Stimulated activated naive CD4-positive, alpha-beta T cell (primary cell): ENCODE results near the gene HTRA3.

ENCODE experiments used
- DNase-seq, 6 experiments: peaks; one replicate each; lab custom pipeline; 2025; lab: John Stamatoyannopoulos, UW

The HTRA3 gene

DNA sequence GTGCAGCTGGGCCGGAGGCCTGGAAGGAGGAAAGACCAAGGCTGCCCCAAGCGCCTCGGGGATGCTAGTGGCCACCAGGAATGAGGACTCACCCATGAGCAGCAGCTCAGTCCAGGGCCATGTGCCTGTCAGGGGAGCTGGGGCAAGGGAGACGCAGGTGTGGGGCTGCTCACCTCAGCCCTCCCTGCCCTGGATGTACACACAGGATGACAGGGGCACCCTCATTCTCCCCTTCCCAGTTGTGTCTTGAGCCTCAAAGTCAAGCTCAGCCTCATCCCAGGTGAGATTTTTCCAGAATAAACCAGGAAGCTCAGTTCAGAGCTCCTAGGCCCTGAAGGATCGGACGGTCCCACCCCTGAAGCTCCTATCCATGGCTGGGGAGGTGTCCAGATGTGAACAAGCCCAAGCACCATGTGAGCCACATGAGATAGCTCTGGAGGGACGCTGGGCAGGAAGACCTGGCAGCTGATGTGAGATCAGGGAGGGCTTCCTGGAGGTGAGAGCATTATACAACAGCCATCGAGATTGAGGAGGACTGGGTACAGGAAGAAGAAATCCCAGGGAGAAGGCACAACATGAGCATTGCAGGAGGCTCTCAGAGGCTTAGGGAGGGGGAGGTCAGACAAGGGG lies 23.0 kb downstream of the HTRA3 start:
- DNase-seq: no peak

DNA sequence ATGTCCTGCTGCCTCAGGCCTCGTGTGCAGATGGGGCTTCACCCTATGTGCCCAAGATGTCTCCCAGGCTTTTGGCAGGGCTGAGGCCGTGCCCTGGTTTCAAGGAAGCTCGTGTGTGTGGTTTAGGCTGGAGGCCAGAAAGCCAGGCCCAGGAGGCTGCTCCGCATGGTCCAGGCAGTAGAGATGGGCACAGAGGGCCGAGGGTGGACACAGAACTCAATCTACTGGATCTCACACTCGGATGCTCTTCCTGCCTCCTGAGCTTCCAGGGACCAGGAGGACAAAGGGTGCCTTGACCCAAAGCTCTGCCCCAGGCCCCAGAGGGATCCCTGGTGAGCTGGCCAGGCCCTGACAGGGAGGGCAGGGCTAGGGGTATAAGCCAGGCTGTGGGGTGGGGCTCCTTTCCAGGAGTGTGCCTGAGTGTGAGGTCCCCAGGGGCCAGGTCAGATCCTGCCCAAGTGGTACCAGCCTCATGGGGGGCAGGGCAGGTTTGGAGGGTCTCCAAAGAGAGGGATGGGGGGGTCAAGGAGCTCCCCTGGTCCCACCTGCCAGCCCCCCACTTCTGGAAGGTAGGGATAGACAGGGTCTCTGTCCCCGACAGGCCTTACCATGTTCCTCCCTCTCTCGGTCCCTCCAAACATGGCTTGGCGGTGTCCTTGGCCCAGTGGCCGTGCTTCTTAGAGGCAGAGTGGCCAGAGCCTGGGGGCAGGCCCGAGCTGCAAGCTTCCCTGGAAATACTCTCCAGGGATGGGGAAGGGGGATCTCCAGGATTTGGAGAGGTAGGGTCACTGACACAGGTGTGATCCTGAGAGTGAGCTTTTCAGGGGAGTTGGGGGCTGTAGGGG lies 23.8 kb downstream of the HTRA3 start:
- no peak for DNase-seq

DNA sequence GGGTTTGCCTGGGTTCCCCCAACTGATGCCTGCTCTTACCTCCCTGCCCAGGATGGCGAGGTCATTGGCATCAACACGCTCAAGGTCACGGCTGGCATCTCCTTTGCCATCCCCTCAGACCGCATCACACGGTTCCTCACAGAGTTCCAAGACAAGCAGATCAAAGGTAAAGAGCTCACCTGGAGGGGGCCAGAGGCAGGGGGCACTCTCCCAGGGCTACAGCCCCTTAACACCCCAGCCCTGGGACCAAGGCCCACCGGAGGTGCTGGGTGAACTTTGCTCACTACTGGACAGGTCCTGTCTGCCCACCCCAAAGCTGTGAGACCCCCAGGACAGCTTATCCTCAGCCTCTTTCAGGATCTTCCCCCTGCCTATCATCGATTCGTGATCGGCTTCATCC lies 24.5 kb downstream of the HTRA3 start:
- no peak for DNase-seq

DNA sequence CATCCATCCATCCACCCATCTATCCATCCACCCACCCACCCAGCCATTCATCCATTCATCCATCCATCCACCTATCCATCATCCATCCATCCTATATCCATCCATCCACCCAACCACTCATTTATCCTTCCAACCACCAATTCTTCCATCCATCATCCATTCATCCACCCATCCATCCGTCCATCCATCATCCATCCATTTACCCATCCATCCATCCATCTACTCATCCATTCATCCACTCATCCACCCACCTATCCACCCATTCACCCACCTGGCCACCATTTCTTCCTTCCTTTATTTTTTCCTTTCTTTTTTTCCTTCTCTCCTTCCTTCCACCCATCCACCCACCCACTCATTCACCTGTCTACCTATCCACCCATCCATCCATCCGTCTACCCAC lies 25.2 kb downstream of the HTRA3 start:
- DNase-seq: no peak

DNA sequence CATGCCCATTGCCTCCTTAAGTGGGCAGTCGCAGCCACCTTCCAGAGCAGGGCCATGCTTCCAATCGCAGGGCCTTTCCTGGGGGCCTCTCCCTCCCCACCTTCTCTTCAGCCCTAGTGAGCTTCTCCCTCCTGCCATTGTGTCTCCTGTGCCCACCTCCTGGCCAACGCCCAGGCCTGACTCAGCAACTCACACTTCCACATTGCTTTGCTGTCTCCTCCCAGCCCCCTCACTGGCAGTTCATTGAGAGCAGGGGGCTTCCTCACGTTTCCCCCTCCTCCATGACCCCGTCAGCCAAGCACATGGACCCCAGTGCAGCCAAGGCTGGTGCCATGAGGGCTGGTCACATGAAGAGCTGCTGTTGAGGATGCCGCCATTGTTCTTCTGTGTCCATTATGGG lies 25.9 kb downstream of the HTRA3 start:
- no peak for DNase-seq

DNA sequence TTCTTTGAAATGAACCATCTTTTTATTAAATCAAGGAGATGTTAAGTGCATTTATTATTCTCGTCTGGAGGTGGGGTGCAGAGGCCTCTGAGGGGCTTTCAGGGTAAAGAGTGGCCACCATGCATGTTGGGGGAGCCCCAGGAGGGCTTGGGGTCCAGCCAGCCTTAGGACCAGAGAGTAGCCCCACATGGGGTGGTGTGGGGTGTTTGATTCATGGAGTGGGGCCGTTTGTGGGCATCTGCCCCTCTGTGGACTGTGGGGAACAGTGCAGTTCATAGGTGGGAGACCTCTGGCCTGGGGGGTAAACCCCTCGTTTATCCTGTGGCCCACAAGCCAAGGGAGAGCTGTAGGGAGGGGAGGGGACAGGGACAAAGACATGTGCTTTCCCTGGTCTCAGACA lies 26.9 kb downstream of the HTRA3 start:
- DNase-seq: no peak

DNA sequence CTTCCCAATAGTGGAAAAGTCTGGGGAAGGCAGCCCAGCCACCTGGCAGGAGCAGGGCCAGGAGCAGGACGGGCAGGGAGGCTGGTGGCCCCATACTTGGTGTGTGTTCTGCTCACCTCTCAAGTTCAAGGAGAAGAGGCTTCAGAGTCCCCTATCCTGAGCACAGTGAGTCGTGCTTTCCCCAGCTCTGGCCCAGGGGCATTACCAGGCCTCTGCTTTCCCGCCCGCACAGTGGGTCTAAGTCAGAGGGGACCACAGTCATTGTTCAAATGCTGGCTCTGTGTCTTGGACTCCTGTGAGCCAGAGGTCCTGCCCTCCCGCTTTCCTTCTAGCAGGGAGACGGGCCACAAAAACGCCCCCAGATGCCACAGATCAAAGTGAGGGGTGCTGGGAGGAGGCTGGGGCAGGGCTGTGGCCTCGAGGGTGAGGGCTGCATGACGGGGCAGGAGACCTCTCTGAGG lies 27.6 kb downstream of the HTRA3 start:
- no peak for DNase-seq

DNA sequence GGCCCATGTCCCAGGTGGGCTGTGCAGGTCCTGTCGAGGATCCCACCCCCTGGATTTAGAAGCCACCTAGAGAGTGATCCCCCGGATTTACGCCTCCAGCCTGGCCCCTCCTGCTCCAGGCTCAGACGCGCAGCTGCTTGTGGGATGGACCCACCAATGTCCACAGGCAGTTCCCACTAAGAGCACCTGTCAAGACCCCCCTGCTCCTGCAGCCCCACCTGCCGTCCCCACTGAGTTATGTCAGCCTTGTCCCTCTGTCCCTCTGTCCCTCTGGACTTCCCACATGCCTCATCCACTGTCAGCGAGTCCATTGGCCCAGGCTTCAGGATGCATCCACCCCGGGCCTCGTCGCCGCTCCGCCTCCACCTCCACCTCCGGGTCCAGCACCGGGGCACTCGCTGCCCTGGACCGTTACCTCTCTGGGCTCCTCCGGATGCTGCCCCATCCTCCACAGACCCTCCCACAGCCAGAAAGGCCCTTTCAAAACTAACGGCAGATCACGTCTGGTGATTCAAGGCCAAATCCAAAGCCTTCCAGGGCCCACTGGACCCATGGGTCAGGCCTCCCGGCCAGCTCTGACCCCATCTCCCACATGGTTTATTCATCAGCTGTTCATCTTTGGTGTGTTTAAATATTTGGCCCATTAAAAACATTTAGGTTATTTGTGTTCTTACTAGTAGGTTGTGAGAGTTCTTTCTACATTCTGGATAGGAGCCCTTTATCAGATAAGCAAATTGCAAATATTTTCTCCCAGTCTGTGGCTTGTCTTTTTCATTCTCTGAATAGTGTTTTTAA lies 28.3 kb downstream of the HTRA3 start:
- DNase-seq: no peak

DNA sequence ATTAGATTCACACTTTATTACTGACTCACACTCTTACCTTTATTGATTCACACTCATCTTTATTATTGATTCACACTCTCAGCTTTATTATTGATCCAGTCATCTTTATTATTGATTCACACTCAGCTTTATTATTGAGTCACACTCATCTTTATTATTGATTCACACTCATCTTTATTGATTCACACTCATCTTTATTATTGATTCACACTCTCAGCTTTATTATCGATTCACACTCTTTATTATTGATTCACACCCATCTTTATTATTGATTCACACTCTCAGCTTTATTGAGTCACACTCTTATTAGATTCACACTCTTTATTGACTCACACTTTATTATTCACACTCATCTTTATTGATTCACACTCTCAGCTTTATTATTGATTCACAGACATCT lies 31.3 kb downstream of the HTRA3 start:
- no peak for DNase-seq

DNA sequence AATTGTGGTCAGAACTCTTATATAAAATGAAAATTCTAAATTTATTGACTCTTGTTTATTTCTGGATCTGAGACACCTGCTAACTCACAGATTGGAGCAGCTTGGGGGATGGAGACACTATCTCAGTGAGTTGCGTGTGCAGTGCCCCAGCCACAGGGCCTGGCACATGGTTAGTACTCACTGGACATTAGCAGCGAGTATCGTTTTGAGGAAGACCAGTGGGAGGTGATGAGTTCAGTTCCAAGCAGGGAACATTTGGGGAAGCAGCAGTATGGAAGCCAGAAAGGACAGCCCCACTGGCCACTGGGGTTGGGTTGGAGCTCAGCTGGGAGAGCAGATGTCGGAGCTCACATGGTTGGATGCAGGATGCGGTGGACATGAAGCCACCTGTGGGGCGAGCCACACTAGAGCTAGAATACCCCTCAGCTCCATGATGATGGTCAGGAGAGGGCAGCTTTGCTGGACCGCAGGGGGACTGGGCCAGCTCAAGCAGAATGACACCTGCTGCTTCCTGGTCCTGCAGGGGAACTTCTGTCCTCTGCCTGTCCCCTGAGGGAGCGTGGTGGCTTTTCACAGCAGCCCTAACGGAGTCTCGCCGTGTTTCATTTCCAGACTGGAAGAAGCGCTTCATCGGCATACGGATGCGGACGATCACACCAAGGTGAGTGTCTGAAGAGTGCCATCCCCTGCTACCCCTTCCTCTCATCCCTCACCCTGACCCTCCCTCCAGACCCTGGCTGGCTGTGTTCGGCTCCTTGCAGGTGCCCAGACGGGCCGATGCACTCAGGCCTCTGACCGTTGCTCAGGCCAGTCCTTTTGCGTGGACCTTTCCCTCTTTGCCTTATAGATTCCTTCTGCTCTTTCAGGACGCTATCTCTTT lies 32.5 kb downstream of the HTRA3 start:
- no peak for DNase-seq

DNA sequence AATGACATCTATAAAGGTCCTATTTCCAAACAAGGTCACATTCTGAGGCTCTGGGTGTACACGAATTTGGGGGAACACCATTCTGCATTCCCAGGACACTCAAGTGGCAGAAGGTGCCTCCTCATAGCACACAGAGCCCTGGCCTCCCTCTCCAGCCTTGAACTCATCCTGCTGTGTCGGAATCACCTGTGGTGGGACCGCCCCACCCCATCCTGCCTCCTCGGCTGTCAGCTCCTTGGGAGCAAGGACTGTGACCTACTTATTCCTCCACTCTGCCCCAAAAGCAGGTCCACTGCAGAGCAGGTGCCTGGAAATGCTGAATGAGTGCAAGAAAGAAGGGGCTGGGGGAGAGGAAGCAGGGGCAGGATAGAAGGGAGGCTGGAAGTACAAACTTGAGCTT lies 33.5 kb downstream of the HTRA3 start:
- no peak for DNase-seq

DNA sequence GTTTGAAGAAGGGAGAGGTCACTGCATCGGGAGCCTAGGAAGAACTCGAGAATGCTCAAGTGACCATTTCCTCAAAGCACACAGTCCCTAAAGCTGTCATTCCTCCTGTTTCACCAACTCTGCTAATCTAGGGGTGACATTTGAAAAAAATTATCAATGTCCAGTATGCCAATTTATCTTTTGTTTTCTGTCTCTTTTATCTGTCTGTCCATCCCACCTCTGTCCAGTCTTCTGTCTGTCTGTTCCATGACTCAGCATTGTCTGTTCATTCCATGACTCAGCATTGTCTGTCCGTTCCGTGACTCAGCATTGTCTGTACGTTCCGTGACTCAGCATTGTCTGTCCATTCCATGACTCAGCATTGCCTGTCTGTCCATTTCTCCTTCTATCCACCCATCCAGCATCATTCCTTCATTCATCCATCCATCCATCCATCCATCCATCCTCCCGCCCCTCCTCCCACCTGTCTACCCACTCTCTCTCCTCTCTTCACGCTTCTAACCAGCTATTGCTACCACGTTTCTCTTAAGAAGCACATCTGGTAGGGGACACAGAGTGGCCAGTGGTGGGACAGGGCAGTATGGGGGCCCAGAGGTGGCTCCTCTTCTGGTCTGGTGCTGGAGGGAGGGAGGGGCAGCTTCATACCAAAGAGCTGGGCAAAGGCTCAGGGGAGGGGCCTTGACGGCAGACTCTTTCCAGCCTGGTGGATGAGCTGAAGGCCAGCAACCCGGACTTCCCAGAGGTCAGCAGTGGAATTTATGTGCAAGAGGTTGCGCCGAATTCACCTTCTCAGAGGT lies 34.1 kb downstream of the HTRA3 start:
- no peak for DNase-seq

DNA sequence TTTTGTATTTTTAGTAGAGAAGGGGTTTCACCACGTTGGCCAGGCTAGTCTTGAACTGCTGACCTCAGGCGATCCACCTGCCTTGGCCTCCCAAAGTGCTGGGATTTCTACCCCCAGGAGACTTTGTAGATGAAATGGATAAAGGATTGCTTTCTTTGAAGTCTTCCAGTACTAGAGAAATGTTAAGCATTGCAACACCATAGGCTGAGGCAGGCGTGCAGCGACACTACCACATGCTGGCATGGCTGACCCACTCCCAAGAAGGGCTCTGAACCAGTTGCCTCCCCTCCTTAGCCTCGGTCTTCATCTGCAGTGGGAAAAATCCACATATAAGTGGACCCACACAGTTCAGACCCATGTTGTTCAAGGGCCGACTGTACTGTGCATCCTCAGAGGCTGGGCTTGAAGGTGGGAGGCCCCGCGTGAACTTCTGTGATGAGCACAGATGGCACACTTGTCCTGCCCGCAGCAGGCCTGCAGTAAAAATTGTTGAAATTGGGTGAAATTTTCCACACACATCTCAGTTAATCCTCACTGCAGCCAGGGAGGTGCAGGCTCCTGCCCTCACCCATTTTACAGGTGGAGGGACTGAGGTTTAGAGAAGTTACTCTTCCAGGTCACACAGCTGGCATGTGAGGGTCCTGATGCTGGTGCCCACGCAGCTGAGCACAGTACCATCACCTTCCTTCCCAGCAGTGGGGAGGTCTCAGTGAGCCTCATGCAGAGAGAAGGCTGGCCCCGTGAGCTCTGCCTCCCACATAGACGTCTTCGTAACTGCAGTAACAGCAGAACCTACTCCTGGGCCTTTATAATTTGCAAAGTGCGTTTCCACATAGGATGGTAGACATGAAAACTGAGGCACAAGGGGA lies 35.5 kb downstream of the HTRA3 start:
- no peak for DNase-seq

DNA sequence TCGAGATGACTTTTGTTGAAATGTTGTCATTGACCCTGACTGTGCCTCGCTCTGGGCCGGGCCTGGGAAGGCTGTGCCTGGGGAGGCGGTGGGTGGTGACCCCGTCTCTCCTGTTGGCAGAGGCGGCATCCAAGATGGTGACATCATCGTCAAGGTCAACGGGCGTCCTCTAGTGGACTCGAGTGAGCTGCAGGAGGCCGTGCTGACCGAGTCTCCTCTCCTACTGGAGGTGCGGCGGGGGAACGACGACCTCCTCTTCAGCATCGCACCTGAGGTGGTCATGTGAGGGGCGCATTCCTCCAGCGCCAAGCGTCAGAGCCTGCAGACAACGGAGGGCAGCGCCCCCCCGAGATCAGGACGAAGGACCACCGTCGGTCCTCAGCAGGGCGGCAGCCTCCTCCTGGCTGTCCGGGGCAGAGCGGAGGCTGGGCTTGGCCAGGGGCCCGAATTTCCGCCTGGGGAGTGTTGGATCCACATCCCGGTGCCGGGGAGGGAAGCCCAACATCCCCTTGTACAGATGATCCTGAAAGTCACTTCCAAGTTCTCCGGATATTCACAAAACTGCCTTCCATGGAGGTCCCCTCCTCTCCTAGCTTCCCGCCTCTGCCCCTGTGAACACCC lies 36.4 kb downstream of the HTRA3 start:
- DNase-seq: no peak

DNA sequence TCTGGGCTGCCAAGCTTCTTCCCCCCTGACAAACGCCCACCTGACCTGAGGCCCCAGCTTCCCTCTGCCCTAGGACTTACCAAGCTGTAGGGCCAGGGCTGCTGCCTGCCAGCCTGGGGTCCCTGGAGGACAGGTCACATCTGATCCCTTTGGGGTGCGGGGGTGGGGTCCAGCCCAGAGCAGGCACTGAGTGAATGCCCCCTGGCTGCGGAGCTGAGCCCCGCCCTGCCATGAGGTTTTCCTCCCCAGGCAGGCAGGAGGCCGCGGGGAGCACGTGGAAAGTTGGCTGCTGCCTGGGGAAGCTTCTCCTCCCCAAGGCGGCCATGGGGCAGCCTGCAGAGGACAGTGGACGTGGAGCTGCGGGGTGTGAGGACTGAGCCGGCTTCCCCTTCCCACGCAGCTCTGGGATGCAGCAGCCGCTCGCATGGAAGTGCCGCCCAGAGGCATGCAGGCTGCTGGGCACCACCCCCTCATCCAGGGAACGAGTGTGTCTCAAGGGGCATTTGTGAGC lies 37.0 kb downstream of the HTRA3 start:
- DNase-seq: no peak

DNA sequence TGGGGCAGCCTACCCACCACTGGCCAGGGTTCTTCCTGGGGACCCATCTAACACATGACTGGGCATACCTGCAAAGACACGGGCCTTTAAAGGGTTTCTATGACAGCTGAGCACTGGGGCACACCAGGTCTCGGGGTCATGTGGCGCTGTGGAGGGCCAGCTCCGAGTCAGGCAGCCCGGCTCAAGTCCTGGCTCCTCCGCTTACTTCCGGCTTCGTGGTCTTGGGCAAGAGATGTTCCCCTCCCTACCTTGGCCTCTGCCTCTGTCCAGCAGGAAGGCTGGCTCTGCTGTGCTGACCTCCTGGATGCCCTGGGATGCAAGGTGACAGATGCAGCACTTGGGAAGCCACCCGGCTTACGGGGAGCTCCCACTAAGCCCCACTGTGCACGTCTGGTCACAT lies 37.6 kb downstream of the HTRA3 start:
- DNase-seq: no peak

DNA sequence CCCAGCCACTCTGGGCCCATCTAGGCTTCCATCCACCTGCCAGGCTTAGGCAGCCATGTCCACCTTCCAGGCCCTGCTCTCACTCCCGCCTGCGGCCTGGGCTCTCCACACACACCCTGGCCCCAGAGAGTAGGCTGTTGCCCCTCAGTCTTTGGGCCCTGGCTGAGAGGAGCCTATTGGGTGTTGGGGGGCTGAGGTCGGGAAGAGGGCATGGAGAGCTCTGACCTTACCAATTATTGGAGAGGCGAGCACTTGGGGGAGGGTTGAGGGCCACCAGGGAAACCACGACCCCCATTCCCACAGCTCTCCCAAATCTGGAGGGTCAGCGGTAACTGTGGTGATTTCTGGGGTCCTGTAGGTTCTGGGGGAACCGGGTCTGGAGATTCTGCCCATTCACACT lies 38.2 kb downstream of the HTRA3 start:
- DNase-seq: no peak

DNA sequence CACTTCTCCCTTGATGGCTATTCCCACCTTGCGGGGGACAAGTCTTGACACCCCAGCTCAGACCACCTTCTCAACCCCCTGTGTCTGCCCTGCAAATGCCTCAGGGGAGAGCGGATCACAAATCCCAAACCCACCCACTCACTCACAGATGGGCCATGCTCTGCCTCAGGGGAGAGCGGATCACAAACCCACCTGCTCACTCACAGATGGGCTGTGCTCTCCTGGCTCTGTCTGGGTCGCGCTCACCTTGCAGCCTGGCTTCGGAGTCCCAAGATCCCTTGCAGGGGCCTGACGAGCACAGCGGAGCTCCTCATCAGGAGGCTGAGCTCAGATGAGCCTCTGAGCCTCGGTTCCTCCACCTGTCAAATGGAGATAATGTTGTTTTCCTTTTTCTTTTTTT lies 38.6 kb downstream of the HTRA3 start:
- no peak for DNase-seq
